Breast epithelium (tissue), 3 donors: Measurements from ENCODE around the gene MMP25.

Source experiments
- CTCF ChIP-seq, 3 donors: fragments of 450-650 bp; IDR thresholded peaks; one replicate each; pipeline ENCODE4 v1.5.1; 2016 to 2017; ENCODE audit warnings: antibody characterized with exemption in 3 of 3, mild to moderate bottlenecking in 3 of 3, moderate library complexity in 3 of 3
- POLR2A ChIP-seq: fragments of 450-650 bp; IDR thresholded peaks from one replicate; pipeline ENCODE4 v1.6.1; 2016; ENCODE audit warnings: antibody characterized with exemption, mild to moderate bottlenecking, moderate library complexity
- POLR2AphosphoS5 ChIP-seq, 3 donors: sonication (generic); formaldehyde crosslinking; IDR thresholded peaks; one replicate each; pipeline ENCODE4 v1.6.1; 2017; ENCODE audit warnings: antibody characterized with exemption in 3 of 3

DNA sequence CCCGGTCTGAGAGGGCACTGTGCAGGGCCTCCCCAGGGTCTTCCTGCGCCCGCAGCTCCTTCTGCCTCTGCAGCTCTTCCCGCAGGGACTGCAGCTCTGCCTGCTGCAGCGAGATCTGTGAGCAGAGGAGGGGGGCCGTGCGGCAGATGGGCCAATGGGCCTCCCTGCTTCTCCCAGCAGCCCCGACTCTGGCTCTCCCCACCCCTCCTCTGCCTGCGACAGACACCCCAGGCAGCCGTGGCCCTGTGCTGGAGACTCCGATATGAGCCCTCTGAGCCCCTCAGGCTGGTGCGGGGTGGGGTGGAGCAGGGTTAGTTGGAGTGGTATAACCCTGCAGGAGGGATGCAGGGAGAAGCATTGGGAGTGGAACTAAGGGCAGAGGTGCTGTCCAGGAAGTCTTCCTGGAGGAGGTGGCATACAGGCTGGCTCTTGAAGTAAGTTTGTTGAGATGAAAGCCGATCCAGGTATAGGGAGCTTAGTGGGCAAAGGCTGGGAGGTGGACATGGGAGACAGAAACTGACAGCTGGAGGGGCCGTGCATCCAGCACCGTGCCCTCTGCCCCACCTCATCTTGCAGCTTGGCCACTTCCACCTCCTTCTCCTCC is 17.5 kb upstream of the MMP25 start:
- TF ChIP-seq POLR2AphosphoS5 (IDR thresholded peaks at IDR 0.05), result no peak
- TF ChIP-seq CTCF (IDR thresholded peaks at IDR 0.05), result no peak
- no peak for TF ChIP-seq POLR2A
